D721Med (cell line): ENCODE data around the gene IPP.

Source experiments
- DNase-seq: peaks from one replicate; pipeline ENCODE4 v3.0.0; 2011; ENCODE audit warnings: low spot score; ENCODE audit not compliant: insufficient read length
- FAIRE-seq: peaks from 2 replicates; lab custom pipeline; 2011; peaks lifted over from hg19 to GRCh38; lab: Jason Lieb, UNC
- CTCF ChIP-seq: IDR thresholded peaks from 2 replicates; pipeline ENCODE4 v1.5.1; 2012; ENCODE audit warnings: mild to moderate bottlenecking, control low read depth; ENCODE audit not compliant: insufficient read depth; ENCODE audit errors: missing control alignments

Gene IPP

GRCh38 chr1:45785583-45785982 lies 35.1 kb upstream of the IPP start:
- no peak for TF ChIP-seq CTCF
- no peak for DNase-seq
- FAIRE-seq: no peak

- FAIRE-seq (no peak), DNase-seq (no peak)
- TF ChIP-seq CTCF: no peak
Observed at GRCh38 chr1:45775794-45776193, 25.3 kb upstream of the IPP start.

GRCh38 chr1:45772971-45773370 lies 22.5 kb upstream of the IPP start:
- FAIRE-seq (no peak), DNase-seq (no peak)
- TF ChIP-seq CTCF: no peak

GRCh38 chr1:45769261-45769932 lies 18.9 kb upstream of the IPP start:
- DNase-seq (no peak), FAIRE-seq (no peak)
- TF ChIP-seq CTCF: no peak

GRCh38 chr1:45767035-45767434 lies 16.6 kb upstream of the IPP start:
- DNase-seq (no peak), FAIRE-seq (no peak)

GRCh38 chr1:45765999-45766792 lies 15.7 kb upstream of the IPP start:
- FAIRE-seq (no peak), DNase-seq (no peak)
- no peak for TF ChIP-seq CTCF

More at GRCh38 chr1:45767035-45767434, 16.6 kb upstream of the IPP start:
- TF ChIP-seq CTCF: no peak

- FAIRE-seq: no peak
- TF ChIP-seq CTCF: no peak
- no peak for DNase-seq
Observed at GRCh38 chr1:45762291-45762690, 11.8 kb upstream of the IPP start.
